Measurements from ENCODE around the gene CARD19.

Gene CARD19

DNA sequence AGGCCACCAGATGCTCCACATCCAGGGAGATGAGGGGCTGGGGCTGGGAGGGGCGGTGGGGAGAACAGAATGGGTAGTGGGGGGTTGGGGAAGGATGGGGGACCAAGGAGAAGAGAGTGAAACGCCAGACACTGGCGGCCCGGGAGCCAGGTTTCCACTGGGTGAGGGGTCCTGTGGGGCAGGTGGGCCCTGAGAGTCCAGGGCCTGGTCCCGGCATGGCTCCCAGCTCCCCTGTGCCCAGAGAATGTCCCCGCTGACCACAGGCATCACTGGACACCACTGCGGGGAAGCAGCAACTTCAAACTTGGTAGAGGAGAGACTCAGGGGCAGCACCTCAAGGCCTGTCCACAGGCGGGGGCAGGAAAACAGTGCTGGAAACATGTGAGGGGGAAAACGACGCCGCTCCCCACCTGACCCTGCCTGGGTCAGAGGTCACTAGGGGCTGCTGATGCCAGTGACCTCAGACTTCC lies 24.9 kb downstream of the CARD19 start:
- no peak for DNase-seq (ENCODE audit: low spot score)

- no peak for DNase-seq (ENCODE audit: low spot score)
These were observed 25.6 kb downstream of the CARD19 start for GRCh38 chr9:93121316-93122241.

GRCh38 chr9:93122721-93123221 lies 26.8 kb downstream of the CARD19 start:
- DNase-seq (ENCODE audit: low spot score) = no peak

GRCh38 chr9:93123561-93124283 lies 27.7 kb downstream of the CARD19 start:
- no peak for DNase-seq (ENCODE audit: low spot score)

- no peak for DNase-seq (ENCODE audit: low spot score)
These were observed 28.8 kb downstream of the CARD19 start for GRCh38 chr9:93124793-93125192.

DNA sequence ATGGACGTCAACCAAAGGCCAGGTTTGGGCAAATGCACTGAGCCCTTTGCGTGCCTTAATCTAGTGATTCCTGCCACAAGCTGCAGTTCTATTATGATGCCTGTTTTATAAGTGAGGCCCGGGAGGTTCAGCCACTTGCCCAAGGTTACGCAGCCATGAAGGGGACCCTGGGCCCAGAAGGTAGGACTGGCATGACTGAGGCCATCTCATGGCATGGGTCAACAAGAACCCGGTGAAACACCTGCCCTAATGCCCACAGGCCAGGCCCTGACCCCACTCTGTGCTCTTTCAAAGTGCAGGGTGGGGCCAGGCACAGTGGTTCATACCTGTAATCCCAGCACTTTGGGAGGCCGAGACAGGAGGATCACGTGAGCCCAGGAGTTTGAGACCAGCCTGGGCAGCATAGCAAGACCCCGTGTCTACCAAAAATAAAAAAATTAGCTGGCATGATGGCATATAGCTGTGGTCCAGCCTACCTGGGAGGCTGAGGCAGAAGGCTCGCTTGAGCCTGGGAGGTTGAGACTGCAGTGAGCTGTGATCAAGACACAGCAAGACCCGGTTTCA lies 29.4 kb downstream of the CARD19 start:
- DNase-seq (ENCODE audit: low spot score) = no peak

DNA sequence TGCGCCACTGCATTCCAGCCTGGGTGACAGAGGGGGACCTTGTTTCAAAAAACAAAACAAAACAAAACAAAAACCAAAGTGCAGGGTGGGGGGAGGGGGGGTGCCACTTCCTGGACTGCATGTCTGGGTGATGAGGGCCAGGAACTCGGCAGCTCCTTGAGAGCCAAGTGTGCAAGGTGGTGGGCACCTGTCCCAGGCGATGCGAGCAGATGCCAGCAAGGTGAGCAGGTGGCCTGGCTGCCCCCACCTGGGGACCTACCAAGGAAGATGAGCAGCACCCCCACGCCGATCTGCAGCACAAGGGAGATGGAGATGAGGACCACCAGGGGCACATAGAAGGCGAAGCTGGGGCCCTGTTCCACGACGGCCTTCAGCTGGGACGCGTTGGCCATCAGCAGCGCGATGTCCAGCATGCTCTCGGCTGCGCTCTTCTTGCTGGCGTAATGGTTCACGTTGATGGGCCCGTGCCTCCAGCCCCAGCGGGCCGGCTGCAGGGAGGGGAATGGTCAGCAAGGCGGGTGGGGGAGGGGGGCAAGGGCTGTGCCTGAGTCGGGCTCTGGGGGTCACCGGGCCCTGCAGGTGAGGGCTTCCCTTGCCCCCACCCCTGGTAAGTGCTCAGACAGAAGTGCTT lies 30.2 kb downstream of the CARD19 start:
- DNase-seq (ENCODE audit: low spot score) = no peak

DNA sequence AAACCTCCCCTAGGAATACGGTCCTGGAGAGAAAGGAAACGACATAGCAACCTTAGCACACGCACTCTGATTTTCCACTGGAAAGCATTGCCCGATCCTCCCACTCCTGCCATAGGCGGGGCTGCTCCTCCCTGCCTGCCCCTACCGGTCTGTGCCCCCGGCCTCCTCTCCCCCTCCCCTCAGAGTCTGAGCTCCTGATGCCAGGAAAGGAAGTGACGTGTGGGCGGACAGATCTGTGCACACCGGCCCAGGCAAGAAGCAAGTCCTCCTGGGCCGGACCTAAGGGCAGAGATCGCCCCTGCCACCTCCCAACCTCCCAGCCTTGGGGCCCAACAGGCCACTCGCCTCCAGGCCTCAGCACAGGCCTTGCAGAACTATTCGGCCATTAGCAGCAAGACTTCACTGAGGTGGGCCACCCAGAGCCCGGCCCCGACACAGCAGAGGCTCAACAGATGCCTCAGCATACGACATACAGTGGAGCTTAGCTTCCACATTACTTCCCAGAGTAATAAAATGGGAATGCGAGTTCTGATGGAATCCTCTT lies 30.9 kb downstream of the CARD19 start:
- DNase-seq (ENCODE audit: low spot score) = no peak

DNA sequence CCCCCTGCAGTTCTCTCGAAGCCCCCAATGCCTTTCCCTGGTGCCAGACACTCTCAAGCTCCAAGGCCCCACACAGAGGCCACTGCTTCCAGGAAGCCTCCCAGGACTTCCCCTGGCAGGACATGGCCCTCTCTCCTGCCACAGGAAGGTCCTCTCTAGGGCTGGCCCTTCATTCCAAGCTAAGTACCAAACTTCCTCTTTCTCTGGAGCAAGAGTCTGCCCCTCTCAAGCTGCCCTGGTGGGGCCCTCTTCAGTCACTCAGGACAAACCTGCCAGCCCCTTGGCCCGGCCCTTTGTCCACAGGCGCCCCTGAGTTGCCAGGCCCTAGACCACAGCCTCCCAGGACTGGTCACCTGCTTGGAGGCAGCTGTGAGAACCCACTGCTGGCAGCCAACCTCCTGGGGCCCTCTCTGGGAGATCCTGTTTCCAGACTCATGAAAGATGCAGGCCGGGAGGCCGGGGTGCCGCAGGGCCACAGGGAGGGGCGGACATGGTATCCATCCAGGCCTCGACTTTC lies 31.4 kb downstream of the CARD19 start:
- DNase-seq (ENCODE audit: low spot score) = peak; percentile 12

DNA sequence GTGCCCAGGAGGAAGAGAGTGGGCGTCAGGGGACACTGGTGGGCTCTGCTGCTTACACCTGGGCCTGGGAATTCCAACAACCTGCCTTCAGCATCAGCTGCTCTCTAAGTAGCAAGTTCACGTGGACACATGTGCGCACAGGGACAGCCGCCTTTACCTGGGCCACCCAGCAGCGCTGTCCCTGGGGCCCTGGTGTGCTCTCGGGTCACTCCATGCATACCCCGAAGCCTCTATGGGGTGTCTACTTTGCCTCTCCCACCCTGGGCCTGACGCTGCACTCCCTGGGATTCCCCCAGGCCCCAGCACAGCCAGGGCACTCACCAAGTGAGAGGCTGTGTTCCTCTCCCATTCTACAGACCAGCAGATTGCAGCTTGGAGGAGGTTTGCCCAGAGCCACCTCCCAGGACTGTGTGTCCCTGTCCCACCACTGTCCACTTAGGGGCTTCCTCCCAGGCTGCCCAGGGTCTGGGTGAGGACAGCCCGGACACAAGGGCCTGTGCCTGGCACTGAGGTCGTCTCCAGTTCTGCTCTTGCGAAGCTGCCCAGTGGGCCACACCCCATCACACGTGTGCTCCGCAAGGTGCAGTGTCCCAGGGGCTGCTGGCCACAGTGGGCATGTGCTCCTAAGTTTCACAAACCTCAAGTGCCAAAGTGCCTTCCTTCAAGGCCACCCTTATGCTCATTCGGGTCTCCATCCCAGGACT lies 32.1 kb downstream of the CARD19 start:
- no peak for DNase-seq (ENCODE audit: low spot score)

GRCh38 chr9:93128715-93129224 lies 32.8 kb downstream of the CARD19 start:
- no peak for DNase-seq (ENCODE audit: low spot score)

- DNase-seq (ENCODE audit: low spot score) = no peak
These were observed 33.3 kb downstream of the CARD19 start for GRCh38 chr9:93129286-93129685.

DNA sequence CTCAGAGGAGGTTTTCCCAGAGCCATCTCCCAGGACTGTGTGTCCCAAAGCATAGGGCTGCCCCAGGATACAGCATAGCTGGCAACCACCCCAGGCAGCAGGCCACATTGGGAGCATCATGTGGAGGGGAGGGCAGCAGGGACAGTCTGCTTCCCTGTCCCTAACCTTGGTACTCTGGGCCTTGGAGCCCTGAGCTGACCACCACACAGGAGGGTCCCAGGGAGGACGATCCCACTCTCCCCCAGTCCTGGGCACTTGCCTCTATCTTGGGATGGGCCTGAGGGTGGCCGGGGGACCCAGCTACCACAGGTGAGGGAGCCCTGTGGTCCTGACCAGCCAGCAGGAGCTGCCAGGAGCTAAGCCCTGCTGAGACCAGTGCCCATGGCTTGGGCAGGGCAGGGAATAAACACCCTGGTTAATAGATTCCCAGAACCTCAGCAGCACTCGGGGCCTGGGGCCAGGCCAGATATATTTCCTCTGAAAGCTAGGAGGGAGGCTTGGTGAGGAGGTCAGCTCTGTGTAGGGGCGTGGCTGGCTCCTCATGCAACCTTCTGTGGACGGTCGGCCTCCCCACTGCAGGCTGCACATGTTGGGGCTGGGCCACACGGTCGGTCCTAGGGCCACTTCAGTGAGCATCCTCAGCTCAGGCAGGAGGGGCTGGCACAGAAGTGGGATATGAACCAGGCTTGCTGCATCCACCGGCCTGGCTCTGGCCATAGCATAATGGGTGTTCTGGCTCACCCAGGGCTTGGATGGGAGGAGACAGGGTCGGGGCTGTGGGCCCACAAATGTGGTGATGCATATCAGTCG lies 33.9 kb downstream of the CARD19 start:
- no peak for DNase-seq (ENCODE audit: low spot score)

DNA sequence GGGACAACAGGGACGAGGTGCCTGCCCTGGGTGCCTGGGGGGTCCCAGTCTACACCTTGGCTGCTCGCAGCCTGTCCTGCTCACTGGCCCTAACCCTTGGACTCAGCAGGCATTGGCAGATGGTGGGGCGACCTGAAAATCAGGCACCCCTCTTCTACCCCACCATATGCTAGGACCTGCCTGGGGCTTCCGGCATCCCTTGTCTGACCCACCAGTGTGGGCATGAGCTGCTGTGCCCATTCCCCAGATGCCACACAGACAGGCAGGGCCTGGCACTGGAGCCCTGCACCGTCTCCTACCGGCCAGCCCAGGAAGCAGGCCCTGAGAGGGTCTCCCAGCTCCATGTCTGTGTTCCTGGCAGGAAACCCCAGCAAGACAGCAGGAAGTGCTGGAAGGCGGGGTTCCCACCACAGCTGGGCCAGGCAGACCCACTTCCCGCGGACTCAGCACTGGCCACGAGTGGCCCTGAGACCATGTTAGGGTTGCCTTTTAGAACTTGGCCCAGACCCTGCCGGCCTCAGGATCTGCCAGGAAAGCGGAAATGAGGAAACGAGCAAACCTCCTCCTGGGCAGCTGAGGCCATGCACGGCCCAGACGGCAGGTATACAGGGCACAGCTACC lies 35.0 kb downstream of the CARD19 start:
- no peak for DNase-seq (ENCODE audit: low spot score)

DNA sequence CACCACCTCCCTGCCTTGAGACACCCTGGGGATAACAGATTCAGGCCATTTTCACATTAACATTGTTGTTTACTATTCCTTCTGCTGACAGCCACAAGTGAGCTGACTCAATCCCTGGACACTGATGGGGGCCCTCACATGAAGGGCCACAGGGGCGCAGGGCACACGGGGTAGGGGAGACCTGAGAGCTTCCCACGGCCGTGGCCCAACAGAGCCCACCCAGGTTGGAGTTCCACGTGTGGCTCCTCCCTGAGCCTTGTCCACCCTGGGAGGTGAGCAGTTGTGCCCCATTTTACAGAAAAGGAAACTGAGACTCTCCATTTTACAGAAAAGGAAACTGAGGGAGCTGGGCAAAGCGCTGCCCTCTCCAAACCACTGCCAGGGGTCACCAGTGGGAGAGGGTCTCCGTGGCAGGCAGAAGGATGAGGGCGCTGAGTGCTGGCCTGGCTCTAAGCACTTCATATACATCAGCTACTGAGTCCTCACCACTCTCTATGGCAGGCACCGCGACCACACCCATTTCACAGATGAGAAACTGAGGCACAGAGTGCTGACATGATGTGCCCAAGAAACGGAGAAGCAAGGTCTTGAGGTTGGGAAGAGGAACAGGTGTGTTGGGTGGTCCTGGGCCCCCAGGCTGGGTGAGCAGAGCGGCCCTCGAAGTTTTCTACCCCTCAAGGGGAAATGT lies 35.7 kb downstream of the CARD19 start:
- no peak for DNase-seq (ENCODE audit: low spot score)

GRCh38 chr9:93132287-93132927 lies 36.4 kb downstream of the CARD19 start:
- DNase-seq (ENCODE audit: low spot score) = peak; percentile 67

DNA sequence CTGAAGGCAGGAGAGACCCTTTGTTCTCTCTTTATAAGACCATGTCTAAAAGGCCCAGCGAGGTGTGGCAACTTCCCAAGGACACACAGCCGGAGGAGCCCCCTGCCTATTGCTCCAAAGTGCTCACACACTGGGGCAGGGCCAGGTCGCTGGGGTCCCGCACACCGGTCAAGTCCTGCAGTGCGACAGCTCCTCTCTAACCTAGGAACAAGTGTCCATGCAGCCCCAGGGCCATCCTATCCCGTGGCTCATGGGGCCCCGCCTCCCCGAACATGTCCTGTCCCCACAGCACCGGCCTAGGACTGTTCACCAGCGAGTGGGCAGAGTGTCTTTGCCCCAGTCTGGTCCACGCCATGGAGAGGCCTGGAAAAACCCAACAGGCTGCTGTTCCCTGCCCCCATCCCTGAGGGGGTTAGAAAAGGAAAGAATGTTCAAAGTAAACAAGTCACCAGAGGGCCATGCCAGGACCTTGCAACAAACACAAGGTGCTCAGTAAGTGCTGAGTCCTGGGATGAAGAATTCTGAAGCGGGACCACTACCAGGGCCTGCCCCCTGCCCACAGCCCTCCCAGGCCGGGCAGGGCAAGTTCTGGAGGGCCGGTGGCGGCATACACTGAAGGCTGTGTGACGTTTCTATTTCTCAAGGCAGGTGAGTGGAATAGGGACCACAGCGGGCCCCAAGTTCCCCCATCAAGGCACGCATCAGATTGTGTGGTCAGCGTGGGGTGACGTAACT lies 37.1 kb downstream of the CARD19 start:
- peak; percentile 18 for DNase-seq (ENCODE audit: low spot score)

DNA sequence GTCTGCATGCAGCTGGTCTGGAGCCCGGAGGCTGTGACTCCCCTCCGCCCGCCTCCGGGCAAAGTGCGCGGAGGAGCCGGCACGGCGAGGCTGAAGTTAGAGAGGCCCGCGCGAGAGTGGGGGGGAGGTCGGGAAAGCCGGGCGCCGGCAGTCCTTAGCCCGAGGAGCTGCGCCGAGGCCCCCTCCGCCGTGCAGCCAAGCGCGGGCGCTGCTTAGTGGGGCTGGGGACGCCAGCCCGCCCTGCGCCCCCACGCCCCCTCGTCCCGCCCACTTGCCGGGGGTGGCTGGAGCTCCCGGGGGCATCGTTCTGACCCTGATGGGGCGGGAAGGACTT lies 37.6 kb downstream of the CARD19 start:
- peak; percentile 89 for DNase-seq (ENCODE audit: low spot score)

Measured in AG08395 (cell line).